HL-60 (cell line): Measurements from ENCODE around the gene BTG4.

Experiments used
- DNase-seq, 2 experiments: peaks; one replicate each; pipeline ENCODE4 v3.0.0-alpha.2; 2010 to 2020; ENCODE audit warnings: low read depth in 1 of 2, low spot score in 1 of 2
- H3K27ac ChIP-seq: fragments of 250-450 bp; sonication (Bioruptor Pico); replicated peaks from 2 replicates; pipeline ENCODE4 v1.5.1; 2020; ENCODE audit warnings: mild to moderate bottlenecking, moderate library complexity
- H3K27me3 ChIP-seq: fragments of 250-450 bp; sonication (Bioruptor Pico); 2 replicates; pipeline ENCODE4 v1.5.1; 2021; ENCODE audit warnings: mild to moderate bottlenecking, moderate library complexity; ENCODE audit not compliant: insufficient read depth, poor library complexity, severe bottlenecking
- H3K4me3 ChIP-seq: replicated peaks from 2 replicates; pipeline ENCODE4 v1.5.1; 2011; ENCODE audit warnings: mild to moderate bottlenecking, control low read depth, low read length; ENCODE audit not compliant: insufficient read depth
- CTCF ChIP-seq: IDR thresholded peaks from one replicate; pipeline ENCODE4 v1.5.1; 2011; ENCODE audit warnings: low read length, control low read depth, inconsistent platforms; ENCODE audit not compliant: insufficient read depth
- GABPA ChIP-seq: IDR thresholded peaks from 2 replicates; pipeline ENCODE4 v1.6.1; 2012; ENCODE audit warnings: low read depth
- POLR2AphosphoS5 ChIP-seq: IDR thresholded peaks from 2 replicates; pipeline ENCODE4 v1.6.1; 2012; ENCODE audit warnings: low read depth
- REST ChIP-seq: IDR thresholded peaks from 2 replicates; pipeline ENCODE4 v1.6.1; 2012; ENCODE audit warnings: low read depth; ENCODE audit not compliant: insufficient replicate concordance
- SPI1 ChIP-seq: IDR thresholded peaks from 2 replicates; pipeline ENCODE4 v1.6.1; 2012; ENCODE audit warnings: low read depth, mild to moderate bottlenecking, borderline replicate concordance

Gene BTG4

GRCh38 chr11:111477898-111478297 is 34.3 kb downstream of the BTG4 start:
- Histone ChIP-seq H3K27me3 (peaks cover 4% of the 10 kb centered on the region), H3K4me3 (no peak overlapping the region), H3K27ac (no peak overlapping the region)
- TF ChIP-seq SPI1 (no peak), CTCF (no peak), REST (no peak), GABPA (no peak), POLR2AphosphoS5 (no peak)
- DNase-seq, result no peak

GRCh38 chr11:111476956-111477355 is 35.2 kb downstream of the BTG4 start:
- H3K27ac ChIP-seq, result no peak overlapping the region
- TF ChIP-seq CTCF (no peak), SPI1 (no peak), GABPA (no peak), REST (no peak), POLR2AphosphoS5 (no peak)

GRCh38 chr11:111476366-111476765 is 35.8 kb downstream of the BTG4 start:
- TF ChIP-seq POLR2AphosphoS5 (no peak), CTCF (no peak), SPI1 (no peak), GABPA (no peak), REST (no peak)
- no peak for DNase-seq
- Histone ChIP-seq H3K4me3 (no peak overlapping the region), H3K27ac (no peak overlapping the region), H3K27me3 (peaks cover 7% of the 10 kb centered on the region)

More at GRCh38 chr11:111476956-111477355, 35.2 kb downstream of the BTG4 start:
- H3K27me3 ChIP-seq, result peaks cover 4% of the 10 kb centered on the region
- no peak overlapping the region for H3K4me3 ChIP-seq
- no peak for DNase-seq
